ENCODE results near the gene ZCCHC7.
A peak's percentile ranks its signal among the peaks of the same experiment; 100 is the strongest.
"Not testable (repeated sequence)": the region's sequence is repeated elsewhere in the genome, so short reads cannot be mapped to it uniquely, and the experiment has no call there.

The ZCCHC7 gene

GRCh38 chr9:37083654-37084053 is 36.7 kb upstream of the ZCCHC7 start:
- peaks cover 11 to 15% of the 10 kb centered on the region in 2 experiments for H3K4me1 ChIP-seq (ENCODE audit: control insufficient read depth in 1 of 2, insufficient read depth in 1 of 2, low read depth in 1 of 2, low read length in 1 of 2)
- no peaks in the 10 kb centered on the region for H3K9me3 ChIP-seq
- H3K27ac ChIP-seq = no peak overlapping the region
- H3K36me3 ChIP-seq = peaks cover 21% of the 10 kb centered on the region
- H3K27me3 ChIP-seq = no peaks in the 10 kb centered on the region
- TF ChIP-seq, protein P1, sequence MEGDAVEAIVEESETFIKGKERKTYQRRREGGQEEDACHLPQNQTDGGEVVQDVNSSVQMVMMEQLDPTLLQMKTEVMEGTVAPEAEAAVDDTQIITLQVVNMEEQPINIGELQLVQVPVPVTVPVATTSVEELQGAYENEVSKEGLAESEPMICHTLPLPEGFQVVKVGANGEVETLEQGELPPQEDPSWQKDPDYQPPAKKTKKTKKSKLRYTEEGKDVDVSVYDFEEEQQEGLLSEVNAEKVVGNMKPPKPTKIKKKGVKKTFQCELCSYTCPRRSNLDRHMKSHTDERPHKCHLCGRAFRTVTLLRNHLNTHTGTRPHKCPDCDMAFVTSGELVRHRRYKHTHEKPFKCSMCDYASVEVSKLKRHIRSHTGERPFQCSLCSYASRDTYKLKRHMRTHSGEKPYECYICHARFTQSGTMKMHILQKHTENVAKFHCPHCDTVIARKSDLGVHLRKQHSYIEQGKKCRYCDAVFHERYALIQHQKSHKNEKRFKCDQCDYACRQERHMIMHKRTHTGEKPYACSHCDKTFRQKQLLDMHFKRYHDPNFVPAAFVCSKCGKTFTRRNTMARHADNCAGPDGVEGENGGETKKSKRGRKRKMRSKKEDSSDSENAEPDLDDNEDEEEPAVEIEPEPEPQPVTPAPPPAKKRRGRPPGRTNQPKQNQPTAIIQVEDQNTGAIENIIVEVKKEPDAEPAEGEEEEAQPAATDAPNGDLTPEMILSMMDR (IDR thresholded peaks at IDR 0.05) = no peak
- H3K4me3 ChIP-seq (ENCODE audit: low read depth in 1 of 2, low read length in 1 of 2) = no peak overlapping the region

- Histone ChIP-seq H3K36me3 (peaks cover 31% of the 10 kb centered on the region), H3K9me3 (no peaks in the 10 kb centered on the region), H3K4me1 (ENCODE audit: control insufficient read depth in 1 of 2, insufficient read depth in 1 of 2, low read depth in 1 of 2, low read length in 1 of 2) (peaks cover 4 to 9% of the 10 kb centered on the region in 2 experiments), H3K27ac (peak overlapping the region; percentile 6), H3K4me3 (ENCODE audit: low read depth in 1 of 2, low read length in 1 of 2) (no peak overlapping the region), H3K27me3 (no peaks in the 10 kb centered on the region)
- TF ChIP-seq, protein P1 (IDR thresholded peaks at IDR 0.05) = no peak
Measured at GRCh38 chr9:37085233-37085632, 35.1 kb upstream of the ZCCHC7 start.

DNA sequence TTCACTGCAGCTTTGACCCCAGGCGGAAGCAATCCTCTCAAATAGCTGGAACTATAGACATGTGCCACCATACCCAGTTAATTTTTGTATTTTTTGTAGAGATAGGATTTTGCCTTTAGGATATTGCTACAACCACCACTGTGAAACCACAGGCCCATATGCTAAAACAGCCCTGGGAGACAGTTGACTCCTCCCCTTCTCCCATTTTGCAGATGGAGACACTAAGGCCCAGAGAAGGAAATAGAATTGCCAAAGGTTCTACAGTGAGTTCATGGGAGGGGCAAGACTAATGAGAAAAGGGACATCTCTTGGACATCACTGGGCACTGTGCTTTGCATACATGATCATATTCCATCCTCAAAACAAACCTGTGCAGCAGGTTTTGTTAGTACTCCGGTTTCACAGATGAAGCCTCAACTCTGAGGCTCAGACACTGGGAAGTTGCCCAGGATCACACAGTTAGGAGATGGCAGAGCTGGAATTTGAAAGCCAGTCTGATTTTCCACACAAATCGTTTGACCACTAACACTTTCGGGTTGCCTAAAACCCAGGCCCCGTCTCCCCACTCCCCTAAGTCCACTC is 27.6 kb upstream of the ZCCHC7 start:
- not testable (repeated sequence) for H3K9me3 ChIP-seq; H3K4me1 ChIP-seq (ENCODE audit: control insufficient read depth in 1 of 2, insufficient read depth in 1 of 2, low read depth in 1 of 2, low read length in 1 of 2); H3K27ac ChIP-seq; H3K4me3 ChIP-seq (ENCODE audit: low read depth in 1 of 2, low read length in 1 of 2); H3K27me3 ChIP-seq
- H3K36me3 ChIP-seq = peaks cover 17% of the 10 kb centered on the region

- TF ChIP-seq, protein P1 (IDR thresholded peaks at IDR 0.05) = no peak
- Histone ChIP-seq H3K36me3 (no peaks in the 10 kb centered on the region), H3K27me3 (peaks cover 4% of the 10 kb centered on the region)
Measured at GRCh38 chr9:37094751-37095150, 25.6 kb upstream of the ZCCHC7 start.

DNA sequence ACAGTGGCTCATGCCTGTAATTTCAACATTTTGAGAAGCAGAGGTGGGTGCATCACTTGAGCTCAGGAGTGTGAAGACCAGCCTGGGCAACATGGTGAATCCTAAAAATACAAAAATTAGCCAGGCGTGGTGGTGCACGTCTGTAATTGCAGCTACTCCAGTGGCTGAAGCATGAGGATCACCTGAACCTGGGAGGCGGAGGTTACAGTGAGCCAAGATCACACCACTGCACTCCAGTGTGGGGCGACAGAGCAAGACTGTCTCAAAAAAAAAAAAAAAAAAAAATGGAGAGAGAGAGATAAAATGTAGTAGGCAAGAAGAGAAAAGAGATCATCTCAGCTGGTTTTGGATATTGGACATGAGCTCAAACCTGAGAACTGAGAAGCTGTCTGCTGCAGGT is 23.7 kb upstream of the ZCCHC7 start:
- TF ChIP-seq, protein P1 (IDR thresholded peaks at IDR 0.05) = no peak
- Histone ChIP-seq H3K4me1 (ENCODE audit: control insufficient read depth in 1 of 2, insufficient read depth in 1 of 2, low read depth in 1 of 2, low read length in 1 of 2) (no peaks in the 10 kb centered on the region), H3K27ac (no peak overlapping the region), H3K36me3 (no peaks in the 10 kb centered on the region), H3K4me3 (ENCODE audit: low read depth in 1 of 2, low read length in 1 of 2) (no peak overlapping the region), H3K27me3 (peaks cover 4% of the 10 kb centered on the region), H3K9me3 (no peaks in the 10 kb centered on the region)

More at GRCh38 chr9:37094751-37095150, 25.6 kb upstream of the ZCCHC7 start:
- Histone ChIP-seq H3K4me1 (ENCODE audit: control insufficient read depth in 1 of 2, insufficient read depth in 1 of 2, low read depth in 1 of 2, low read length in 1 of 2) (no peaks in the 10 kb centered on the region), H3K4me3 (ENCODE audit: low read depth in 1 of 2, low read length in 1 of 2) (no peak overlapping the region), H3K27ac (no peak overlapping the region), H3K9me3 (no peaks in the 10 kb centered on the region)

DNA sequence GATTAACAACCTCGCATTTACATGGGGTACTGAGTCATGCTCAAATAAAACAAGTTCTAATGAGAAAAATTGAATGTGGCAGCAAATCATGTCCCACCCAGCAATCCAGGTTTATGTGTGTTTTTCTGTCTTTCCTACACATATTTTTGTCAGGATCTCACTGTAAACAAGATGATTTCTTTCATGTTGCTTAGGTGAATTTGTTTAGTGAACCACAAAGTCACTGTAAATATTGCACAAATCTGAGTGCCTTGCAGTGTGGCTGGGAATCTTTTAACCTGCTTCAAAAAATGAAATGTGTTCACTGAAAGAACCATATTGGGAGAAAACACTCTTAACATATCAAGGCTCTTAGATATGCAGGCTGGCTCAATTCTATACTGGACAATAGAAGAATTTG is 23.1 kb upstream of the ZCCHC7 start:
- Histone ChIP-seq H3K4me1 (ENCODE audit: control insufficient read depth in 1 of 2, insufficient read depth in 1 of 2, low read depth in 1 of 2, low read length in 1 of 2) (no peaks in the 10 kb centered on the region), H3K9me3 (no peaks in the 10 kb centered on the region), H3K4me3 (ENCODE audit: low read depth in 1 of 2, low read length in 1 of 2) (no peak overlapping the region), H3K27me3 (peaks cover 4% of the 10 kb centered on the region), H3K36me3 (no peaks in the 10 kb centered on the region), H3K27ac (no peak overlapping the region)
- TF ChIP-seq, protein P1 (IDR thresholded peaks at IDR 0.05) = no peak

All from neutrophil (primary cell).